Measurements from ENCODE around the gene AKR1A1.
A peak's percentile ranks its signal among the peaks of the same experiment; 100 is the strongest.
"Not testable (repeated sequence)": the region's sequence is repeated elsewhere in the genome, so short reads cannot be mapped to it uniquely, and the experiment has no call there.

Gene AKR1A1

GRCh38 chr1:45550401-45551351, at the start of gene AKR1A1:
AKR1A1 (plus strand) TSS chr1:45550826; CDS start chr1:45561795, 10,969 bp downstream.
- DNase-seq (ENCODE audit: low read depth, low spot score) = peak; percentile 72

- no peak for DNase-seq (ENCODE audit: low read depth, low spot score)
Measured at GRCh38 chr1:45501505-45501859, 49.1 kb upstream of the AKR1A1 start.

GRCh38 chr1:45503462-45504360, 46.9 kb upstream of the AKR1A1 start:
- DNase-seq (ENCODE audit: low read depth, low spot score) = no peak

DNA sequence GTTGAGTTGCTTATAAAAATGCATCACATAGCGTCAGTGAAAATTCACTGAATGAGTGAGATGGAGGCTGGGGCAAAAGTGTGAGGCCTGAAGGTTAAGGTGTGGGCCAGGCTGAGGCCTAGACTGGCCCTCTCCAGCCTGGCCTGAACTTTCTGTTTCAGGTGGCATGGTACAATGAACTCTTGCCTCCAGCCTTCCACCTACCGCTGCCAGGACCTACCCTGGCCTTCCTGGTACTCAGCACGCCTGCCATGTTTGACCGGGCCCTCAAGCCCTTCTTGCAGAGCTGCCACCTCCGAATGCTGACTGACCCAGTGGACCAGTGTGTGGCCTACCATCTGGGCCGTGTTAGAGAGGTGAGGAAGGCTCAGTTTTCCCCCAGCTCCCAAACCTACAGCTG, 43.4 kb upstream of the AKR1A1 start:
- no peak for DNase-seq (ENCODE audit: low read depth, low spot score)

GRCh38 chr1:45507893-45508292, 42.7 kb upstream of the AKR1A1 start:
- no peak for DNase-seq (ENCODE audit: low read depth, low spot score)

GRCh38 chr1:45508295-45509151, 42.1 kb upstream of the AKR1A1 start:
- no peak for DNase-seq (ENCODE audit: low read depth, low spot score)

- no peak for DNase-seq (ENCODE audit: low read depth, low spot score)
Measured at GRCh38 chr1:45510036-45510971, 40.3 kb upstream of the AKR1A1 start.

GRCh38 chr1:45510972-45511527, 39.6 kb upstream of the AKR1A1 start:
- no peak for DNase-seq (ENCODE audit: low read depth, low spot score)

- no peak for DNase-seq (ENCODE audit: low read depth, low spot score)
Measured at GRCh38 chr1:45512641-45513054, 38.0 kb upstream of the AKR1A1 start.

GRCh38 chr1:45513532-45514260, 36.9 kb upstream of the AKR1A1 start:
- DNase-seq (ENCODE audit: low read depth, low spot score) = not testable (repeated sequence)

DNA sequence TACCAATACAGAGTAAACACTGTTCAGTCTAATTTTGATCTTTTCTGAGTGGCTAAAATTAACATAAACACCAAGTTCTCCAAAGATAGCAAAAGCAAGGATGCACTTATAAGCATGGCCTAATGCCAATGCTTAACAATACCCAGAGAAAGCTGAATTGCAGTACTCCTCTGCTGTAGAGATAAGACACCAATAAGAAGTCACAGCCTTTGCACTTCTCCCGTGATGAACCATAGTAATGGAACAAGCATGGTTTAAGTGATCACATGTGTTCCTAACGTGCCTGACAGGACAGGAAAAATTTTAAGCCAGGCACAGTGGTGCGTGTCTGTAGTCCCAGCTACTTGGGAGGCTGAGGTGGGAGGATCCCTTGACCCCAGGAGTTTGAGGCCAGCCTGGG, 34.6 kb upstream of the AKR1A1 start:
- DNase-seq (ENCODE audit: low read depth, low spot score) = no peak

DNA sequence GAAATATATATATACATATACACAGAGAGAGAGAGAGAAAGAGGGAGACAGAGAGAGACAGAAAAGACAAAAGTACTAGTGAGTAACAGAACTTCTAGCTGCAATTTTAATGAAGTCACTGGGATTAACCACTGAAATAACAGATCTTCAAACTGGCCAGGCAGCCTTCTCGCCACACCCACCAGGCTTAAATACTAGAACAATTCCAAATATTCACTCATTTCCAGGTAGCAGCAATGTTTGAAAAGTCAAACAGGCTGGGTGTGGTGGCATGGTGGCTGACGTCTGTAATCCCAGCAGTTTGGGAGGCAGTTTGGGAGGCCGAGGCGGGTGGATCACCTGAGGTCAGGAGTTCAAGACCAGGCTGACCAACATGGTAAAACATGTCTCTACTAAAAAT, 34.2 kb upstream of the AKR1A1 start:
- DNase-seq (ENCODE audit: low read depth, low spot score) = no peak

- not testable (repeated sequence) for DNase-seq (ENCODE audit: low read depth, low spot score)
Measured at GRCh38 chr1:45518366-45518765, 32.3 kb upstream of the AKR1A1 start.

DNA sequence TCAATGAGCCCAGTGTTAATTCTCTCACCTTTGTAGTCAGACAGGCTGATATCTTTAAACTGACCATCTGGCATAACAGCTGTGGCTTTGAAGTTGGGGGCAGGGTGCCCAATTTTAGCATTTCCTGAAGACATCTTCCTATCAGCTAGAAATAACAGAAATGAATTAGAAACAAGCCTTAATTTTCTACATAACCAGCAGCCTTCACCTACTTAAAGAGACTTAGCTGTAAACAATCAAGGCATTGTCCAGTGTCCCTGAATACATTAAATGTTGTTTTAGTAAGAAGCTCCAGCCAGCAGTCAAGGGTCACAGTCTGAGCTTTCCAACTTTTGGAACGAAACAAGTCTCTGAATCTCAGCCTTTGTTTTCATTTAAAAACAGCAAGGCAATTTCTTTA, 31.7 kb upstream of the AKR1A1 start:
- no peak for DNase-seq (ENCODE audit: low read depth, low spot score)

- not testable (repeated sequence) for DNase-seq (ENCODE audit: low read depth, low spot score)
Measured at GRCh38 chr1:45519774-45520173, 30.9 kb upstream of the AKR1A1 start.

DNA sequence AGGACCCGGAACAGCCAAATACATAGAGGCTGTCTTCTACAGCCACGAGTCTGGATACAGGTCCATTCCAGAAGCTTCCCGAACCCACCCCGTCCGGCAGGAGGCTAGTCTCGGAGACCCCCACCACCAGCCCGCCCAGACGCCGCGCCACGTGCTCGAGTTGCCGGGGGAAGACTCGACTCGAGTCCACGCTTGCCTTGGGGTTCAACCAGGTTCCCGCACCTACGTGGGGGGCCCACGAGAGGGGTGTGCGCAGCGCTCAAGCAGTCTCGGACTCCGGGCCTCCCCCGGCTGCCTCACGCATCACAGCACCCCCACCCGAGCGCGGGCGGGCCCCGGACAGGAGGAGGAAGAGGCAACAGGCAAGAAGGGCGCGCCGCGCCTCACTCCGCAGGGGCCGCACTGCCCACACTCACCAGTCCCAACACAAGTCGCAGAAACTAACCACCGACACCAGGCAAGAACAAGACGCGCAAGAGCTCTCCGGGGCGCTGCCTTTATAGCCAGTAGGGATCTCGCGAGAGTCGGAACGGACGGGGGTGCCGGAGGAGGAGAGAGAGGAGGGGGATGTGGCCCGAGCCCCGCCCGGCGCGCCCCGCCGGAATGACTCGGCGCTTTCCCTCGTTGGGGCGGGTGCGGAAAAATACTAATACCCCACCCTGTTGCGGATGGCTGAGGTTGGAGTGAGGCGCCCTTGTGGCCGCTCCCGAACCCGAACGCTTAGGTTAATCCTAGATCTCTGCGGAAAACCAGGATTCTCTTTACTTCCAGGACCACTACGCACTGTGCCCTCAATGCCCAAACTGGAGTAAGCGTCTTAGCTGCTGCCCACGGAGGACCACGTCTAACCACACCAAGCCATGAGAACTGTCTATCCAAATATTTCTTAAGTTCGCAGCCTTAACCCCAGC, 29.0 kb upstream of the AKR1A1 start, which contains the start of gene PRDX1:
Gene PRDX1, minus strand, starts transcription at position 472 of the 911 bp plus-strand sequence. CDS start 2,841 bp downstream, outside the sequence.
- DNase-seq (ENCODE audit: low read depth, low spot score) = peak; percentile 89

DNA sequence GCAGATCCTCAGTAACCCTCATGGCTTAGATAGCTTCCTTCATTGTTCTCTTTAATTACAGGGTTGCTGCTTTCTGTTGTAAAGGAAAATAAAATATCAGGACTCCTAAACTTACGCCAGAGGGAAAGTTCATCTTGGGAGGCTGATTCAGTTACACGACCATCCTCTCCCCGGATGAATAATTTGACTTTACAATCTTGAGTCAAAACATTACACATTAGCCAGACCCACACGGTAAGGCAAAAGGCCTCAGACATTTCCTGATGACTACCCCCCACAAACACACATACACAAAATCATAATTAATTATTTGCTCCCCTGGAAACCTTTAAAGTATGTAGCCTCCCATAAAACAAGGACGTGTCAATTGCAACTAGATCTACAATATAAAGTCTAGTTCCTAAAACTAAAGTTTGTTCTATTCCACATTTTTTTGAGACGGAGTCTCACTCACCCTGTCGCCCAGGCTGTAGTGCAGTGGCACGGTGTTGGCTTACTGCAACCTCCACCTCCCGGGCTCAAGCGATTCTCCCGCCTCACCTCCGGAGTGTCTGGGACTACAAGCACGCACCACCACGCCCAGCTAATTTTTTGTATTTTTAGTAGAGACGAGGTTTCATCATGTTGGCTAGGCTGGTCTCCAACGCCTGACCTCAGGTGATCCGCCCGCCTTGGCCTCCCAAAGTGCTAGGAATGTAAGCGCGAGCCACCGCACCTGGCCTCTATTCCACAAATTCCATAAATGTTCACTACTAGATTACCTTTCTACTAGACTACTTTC, 28.1 kb upstream of the AKR1A1 start:
- no peak for DNase-seq (ENCODE audit: low read depth, low spot score)
